GM18858 (cell line): ENCODE results near the gene LDLRAD4.
A peak's percentile ranks its signal among the peaks of the same experiment; 100 is the strongest.

Source experiments
- ATAC-seq: cut with Tn5 transposase; IDR thresholded peaks from one replicate; pipeline ENCODE4 v1.9.1; 2021; ENCODE audit not compliant: unreplicated experiment

Gene LDLRAD4

DNA sequence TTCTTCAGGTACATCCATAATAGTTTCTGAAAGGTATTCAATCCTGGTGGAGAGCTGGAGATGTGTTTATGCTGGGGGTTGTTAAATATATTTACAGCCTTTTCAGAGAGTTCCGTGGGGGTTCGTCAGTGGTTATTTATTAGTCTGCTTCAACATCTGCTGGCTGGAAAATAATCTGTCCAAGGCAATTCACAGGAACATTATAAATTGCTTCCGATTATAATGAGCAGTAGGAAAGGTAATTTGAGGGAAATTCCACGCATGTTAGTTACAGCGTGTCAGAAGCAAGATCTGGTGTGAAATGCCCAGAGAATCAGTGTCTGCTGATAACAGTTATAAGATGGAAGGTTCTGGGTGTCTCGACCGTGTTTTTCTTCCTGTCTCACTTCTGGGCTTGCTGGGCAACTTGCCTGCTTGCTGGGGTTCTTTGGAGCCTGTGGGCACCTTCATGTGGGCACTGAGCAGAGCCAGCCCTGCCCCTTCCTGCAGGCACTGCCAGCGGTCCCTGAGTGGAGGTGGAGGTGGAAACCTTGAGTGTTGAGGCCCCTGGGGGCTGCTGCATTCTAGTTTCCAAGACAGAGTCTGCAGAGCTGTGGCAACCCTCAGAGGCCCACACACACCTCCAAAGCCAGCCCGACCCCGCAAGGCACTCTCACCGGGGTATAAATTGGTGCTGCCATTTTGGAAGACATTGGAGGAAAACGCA, 322.1 kb downstream of the LDLRAD4 start:
- ATAC-seq: no peak

DNA sequence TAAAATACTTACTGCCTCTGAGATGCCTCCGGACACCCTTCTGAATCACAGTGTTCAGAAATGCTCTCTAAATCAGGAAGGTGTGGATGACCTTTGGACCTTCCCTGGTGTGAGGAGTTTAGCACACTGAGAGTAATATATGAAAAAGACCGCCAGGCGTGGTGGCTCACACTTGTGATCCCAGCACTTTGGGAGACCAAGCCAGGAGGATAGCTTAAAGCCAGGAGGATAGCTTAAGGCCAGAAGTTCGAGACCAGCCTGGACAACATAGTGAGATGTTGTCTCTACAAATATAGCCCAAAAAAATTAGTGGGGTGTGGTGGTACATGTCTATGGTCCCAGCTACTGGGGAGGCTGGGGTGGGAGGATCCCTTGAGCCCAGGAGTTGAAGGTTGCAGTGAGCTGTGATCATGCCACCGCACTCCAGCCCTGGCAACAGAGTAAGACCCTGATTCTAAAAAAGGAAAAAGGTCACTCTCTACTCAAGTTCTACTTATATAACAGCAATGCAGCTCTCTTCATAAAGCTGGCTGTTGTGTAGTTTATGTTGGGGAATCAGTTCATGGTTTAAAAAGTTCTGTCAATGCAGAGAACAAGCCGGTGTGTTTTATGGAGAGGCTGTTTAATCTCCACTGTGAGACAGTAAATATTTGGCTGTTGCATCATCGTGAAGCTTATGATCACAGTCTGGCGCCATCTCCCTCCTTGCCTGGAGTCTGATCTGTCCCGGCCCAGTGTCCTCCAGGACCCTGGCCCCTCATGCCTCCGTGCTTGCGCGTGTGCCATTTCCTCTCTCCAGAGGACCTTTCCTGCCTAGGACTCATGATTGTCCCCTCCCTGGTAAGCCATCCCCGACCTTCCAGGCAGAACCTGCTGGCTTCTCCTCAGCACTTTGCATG, 323.3 kb downstream of the LDLRAD4 start:
- no peak for ATAC-seq

DNA sequence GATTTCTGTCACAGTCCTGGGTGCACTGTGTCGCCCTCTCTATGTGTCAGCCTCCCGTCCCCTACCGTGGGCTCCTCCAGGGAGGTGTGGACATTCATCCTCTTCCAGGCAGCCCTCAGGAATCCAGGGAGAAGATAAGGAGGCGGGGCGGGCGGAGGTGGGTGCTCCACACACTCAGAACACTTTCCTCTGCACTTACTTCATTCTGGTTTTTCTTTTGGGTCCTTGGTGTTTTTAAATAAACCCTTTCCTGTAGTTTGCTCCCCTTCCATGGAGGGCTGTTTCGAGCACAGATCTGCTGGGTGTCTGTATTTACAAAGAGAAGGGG, 323.9 kb downstream of the LDLRAD4 start:
- ATAC-seq: no peak

DNA sequence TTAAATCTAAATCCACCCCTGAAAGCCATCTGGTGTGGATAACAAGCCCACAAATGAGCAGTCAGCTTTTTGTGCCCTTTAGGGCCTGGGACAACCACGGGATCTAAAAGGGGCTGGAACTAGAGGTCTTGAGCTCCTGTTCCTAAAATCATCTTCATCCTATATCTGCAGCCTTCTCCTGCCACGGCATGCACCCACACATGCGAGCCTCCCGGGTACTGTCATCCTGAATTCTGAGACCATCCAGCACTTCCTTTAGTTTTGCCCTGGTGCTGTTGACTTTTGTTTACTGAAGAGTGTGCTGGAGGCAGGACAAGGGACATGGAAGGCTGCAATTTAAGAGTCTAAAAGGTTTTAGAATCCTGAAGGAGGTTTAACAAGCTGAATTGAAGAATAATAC, 324.6 kb downstream of the LDLRAD4 start:
- ATAC-seq: no peak

DNA sequence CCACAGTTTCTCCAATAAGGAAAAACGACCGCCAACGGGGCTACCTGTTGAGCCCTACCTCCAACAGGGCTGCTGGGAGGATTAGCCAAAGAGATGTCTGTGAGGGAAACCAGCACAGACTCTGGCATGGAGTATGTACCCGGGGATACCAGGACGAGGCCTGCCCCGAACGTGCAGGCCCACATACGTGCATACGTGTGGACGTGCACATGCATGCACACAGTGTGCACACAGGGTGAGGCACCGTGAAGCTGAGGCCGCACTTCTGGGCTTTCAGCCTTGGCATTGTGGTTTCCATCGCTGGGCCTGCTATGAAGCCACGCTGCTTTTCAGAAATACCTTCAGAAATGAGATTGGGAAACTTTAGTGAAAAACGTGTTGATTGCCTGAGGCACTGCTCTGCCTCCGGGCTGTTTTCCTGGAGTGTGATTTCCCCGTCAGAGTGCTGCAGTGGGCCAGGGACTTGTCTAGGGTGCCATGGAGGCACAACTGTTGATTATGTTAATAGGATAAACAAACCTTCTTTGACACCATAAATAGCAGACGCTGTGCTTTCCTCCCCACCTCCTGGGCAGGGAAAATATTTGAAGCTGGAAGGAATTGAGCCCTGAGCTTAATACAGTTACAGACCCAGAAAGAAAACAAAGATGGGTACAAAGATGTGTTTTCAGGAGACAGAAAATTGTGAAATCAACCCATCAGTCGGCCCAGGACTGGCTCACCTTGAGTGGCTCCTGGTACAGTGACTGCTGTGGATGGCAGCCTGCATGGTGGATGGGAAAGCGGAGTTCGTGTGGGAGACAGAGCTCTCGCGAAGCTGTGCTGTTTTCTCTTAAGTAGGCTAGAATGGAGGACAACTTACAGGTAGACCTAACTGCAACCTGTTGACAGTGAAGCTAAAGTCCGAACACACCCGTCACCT, 325.5 kb downstream of the LDLRAD4 start:
- ATAC-seq: no peak

DNA sequence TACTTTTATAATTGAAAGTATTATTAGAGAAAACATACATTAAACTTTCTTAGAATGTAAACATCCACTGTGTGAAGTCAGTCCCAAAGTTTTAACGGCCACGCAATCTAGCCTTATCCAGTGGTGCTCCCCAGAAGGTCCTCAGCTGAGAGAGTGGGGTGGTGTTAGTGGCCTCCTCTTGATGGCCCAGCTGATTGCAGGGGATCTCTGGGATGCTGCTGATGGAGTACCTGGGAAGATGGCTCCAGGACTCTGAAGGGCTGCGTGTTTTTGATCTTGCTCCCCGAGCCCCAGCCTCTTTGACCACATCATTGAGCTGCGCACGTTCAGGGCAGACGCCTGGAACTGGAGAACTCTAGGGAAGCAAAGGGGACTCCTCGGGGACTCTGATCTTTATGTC, 326.4 kb downstream of the LDLRAD4 start:
- no peak for ATAC-seq

DNA sequence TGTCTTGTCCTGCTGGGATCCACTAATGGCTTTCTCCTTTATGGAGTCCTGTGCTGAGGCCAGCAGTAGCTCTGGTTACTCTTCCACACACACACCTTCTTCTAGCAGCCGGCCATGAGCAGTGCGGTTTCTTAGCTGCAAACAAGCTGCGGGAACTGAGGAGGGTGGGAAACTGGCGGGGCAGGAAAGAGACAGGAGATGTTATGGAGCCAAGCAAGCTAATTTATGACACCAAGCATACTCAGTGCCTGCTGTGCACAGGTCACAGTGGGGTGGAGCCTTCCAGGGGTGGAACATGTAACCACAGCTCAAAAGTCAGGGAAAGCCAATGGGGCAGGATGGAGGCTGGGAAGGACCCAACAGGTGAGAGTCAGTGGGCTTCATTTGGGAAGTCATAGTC, 327.0 kb downstream of the LDLRAD4 start:
- no peak for ATAC-seq

DNA sequence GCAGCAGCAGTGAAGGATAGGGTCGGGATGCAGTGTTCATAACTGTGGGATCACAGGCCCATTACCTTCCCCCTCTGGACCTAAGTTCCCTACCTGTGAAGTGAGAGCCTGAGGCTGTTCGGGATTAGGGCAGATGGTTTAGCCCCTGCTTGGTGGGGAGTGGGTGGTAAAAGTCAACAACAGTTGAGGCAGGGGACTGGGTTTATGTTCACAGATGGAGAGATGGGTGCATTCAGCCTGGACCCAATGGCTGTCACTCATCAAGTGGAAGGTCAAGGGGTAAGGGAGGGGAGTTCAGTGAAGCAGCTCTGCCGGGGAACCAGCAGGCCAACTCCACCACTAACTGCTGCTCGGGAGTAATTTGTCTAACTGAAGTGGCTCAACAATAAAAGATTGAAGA, 327.4 kb downstream of the LDLRAD4 start:
- no peak for ATAC-seq

DNA sequence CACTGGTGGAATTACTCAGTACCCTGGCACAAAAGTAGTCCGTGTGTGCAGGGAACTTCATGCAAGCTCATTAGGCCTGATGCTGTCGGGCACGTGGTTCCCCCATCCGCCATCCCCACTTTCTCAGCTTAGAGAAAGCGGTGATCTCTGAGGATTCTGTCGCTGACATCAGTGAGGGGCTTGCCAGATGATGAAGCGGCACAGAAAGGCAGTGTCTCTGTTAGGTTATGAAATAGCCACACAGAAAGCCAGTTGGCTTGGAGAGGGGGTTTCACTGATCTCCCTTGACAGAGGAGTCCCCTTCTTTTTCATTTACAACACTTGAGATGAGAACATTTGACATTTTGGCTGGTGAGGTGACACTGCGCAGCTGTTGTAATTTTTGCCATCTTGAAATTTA, 328.1 kb downstream of the LDLRAD4 start:
- ATAC-seq: no peak

DNA sequence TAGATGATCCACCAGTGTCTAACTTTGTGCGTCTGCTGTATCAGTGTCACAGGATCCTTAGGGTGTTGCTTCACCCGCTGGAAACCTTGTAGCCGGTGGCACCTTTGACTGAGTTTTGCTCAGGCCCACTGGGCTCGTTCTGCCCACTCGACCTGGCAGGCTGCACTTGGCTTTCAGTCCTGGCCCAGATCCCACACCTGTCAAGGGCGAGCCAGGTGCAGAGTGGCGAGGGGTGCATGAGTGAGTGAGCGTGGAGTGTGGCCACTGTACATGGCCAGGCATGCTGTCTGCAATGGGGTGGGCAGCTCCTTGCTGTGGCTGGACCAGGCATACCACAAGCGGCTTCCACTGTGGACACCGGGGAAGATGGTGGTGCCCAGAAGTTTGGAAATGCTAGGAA, 328.8 kb downstream of the LDLRAD4 start:
- no peak for ATAC-seq

DNA sequence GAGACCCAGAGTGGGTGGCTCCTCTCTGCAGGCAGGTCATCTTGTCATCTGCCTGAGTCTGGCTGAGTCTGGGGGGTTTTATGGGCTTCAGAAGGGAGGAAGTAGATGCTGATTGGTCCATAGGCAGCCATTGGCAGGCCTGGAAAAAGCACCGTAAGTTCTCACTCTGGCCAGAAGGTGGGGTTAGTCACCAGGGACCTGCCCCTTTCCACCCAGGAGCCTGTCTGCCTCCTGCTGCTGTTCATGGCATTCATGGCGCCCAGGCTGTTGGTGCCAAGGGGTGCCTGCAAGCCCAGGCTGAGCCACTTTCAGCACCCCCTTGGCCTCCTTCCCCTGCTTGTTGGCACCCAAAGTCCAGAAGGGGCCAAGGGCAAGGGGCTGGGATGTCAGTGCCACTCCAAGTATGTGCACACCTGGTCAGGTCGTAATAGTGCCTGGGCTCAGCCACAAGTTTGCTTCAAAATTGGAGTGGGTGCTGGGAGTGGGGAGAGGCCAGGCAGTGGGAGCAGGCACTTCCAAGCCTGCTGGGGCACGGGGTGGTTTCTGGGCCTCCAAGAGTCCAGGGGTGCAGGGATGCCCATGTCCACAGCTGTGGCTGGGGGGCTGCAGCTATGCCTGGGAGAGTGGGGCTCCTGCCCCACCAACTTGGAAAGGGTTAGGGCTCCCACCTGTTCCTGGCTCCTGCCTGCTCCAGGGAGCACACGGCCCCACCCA, 329.7 kb downstream of the LDLRAD4 start:
- ATAC-seq: no peak

DNA sequence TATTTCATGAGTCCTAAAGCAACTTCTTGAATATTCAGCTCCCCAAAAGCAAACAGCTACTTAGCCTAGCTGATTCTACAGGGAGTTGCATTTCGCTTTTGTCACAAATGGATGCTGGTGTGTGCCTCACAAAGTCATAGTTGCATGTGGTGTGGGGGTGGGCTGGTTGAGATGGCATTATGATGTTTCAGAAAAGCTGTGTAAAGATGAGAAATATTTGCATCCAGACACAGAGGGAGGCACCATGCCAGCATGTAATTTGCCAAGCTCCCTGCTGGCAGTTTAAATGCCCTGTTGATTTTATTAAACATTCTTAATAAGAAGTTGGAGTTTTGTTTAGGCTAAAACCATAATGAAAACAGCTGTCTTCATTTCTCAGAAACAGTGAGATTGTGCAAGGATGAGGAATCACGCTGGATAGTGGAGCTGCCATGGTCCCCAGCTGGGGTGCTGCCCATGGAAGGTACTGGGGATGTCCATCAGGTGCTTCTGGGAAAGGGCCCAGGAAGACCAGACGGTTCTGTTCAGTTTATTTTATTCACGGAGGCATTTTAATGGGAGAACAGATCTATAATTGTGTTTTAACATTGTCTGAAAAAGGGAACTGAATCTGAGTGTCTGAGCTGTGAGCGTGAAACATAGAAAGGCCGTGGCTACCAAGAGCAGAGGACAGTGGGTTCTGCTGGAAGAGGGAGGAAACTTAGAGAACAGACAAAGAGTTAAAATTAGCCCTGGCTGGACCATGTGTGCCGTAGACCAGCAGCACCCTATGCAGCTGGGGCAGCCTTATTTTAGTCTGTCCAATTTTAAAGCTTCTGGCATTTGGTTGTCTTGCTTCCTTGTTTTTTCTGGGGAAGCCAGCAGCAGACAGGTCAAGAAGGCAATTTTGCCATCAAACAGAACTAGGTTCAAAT, 330.7 kb downstream of the LDLRAD4 start:
- ATAC-seq: peak; percentile 79

DNA sequence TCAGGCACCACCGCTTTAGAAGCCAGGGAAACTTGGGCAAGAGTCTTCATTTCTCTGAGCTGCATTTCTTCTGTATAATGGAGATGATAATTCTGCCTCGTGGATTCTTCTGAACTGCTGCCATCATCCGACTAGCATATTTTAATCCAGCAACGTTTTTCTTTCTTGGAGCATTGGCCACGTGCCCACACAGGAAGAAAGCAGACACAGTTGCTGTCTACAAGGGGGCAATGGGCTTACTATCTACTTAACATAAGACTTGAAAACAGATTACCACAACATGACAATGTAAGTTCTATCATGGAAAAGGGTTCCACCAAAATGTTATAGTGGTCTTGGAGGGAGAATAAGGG, 331.3 kb downstream of the LDLRAD4 start:
- no peak for ATAC-seq

DNA sequence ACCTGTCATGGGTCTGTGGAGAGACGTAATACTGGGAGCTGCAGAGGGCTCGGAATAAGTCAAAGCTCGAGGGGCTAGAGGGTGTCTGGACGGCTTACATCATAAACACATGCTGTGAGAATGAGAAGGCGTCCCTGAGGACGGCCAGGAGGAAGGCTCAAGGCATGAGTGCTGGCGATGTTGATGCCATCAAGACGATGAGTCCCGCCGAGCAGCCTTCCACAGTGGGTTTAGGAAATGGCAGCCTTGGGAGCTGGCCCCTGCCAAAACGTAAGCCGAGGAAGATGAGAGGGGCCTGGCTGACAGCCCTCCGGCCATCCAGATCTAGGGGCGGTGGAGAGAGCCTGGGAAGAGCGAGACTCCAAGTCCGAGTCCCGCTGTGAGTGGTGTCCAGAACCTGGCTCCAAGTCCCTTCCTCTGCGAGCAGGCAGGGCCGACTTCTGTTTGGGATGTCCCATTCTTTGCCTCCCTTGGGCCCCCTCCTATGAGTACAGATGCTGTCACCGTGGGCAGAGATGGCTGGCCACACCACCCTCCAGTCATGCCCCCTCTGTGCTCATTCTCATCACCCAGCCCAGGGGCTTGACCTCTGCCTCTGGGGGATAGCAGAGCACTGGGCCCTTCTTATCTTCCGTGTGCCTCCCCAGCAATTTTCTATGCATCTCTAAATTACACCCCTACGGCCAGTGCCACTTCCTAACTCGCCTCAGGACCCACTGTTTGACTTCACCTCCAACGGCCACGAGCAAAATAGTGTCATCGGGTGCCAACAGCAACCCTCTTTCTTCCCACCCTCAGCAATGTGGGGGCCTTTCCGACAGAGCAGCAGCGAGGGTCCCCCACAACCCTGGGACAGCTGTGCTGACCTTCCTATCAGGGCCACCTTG, 332.1 kb downstream of the LDLRAD4 start:
- no peak for ATAC-seq

DNA sequence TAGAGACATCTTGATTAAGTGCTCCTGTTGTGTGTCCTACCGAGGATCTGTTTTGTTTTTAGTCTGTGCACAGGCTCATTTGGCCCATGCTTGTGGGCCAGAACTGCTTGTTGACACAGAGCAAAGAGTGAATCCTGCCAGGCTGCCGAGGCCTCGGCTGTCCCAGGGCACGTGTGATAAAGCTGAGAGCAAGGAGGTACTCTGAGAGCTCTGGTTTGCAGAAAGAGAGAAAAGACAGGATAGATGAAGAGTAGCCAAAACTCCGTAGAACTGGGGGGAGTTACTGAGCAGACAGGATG, 332.7 kb downstream of the LDLRAD4 start:
- no peak for ATAC-seq

DNA sequence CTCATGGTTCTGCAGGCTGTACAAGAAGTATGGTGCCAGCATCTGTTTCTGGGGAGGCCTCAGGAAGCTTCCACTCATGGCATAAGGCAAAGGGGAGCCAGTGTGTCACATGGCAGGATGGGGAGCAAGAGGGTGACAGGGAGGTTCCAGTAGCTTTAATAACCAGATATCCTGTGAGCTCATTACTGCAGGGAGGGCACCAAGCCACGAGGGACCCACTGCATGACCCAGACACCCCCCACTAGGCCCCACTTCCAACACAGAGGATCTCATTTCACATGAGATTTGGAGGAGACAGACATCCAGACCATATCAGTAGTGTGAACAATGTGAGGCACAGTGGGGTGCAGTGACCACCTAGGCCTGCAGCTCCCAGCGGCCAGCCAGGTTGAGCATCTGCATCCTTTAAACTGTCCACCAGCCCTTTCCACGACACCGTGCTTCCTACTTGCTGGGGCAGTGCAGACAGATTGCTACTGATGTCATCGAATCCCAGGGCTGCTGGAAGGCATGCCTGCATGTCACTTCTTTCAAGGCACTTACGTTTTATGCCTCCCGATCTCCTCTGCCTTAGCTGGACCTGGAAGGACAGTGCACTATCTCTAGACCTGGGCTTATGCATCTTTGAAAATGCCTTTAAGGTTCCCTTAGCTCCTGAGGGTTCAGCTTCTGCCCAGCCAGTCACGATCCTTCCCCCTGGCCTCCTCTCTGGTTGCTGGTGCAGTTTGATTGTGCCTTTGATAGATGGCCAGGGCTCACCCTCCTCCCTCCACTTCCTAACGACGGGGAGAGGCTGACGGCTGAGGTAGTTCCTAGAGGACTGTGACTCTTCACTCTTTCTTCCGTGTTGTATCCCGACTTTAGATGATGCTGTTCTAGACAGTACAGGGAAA, 333.5 kb downstream of the LDLRAD4 start:
- no peak for ATAC-seq

DNA sequence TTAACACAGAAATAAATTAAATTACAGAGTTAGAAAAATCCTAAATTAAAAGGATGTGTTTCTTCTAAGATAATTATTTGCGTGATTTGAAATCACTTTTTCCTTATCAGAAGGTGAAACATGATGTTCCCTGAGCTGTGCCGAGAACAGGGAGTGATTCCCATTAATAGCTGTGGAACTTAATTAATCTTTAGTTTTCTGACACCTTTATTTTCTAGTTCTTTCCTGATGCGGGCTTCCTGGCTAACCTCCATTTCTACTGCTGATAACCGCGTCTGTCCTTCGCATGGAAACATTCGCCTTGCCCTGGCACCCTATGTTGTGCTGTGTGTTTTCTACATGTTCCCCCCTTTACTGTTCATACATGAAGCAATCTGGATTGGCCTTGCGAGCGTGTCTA, 334.9 kb downstream of the LDLRAD4 start:
- no peak for ATAC-seq

DNA sequence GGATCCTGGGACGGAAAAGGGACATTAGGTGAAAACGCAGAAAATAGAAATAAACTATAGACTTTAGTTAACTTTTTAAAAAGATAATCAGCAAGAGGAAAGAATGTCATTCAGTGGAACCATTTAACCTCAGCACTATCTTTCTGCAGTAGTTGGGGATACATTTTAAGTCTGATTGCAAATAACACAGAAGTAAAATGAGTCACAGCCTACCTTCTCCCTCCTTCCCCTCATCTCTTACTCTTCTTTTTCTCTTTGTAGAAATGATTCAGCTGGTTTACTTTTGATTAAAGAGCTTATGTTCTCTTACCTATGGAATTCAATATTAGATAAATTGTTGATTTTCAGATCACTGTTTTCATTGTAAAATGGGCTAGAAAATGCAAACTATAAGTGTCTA, 336.6 kb downstream of the LDLRAD4 start:
- no peak for ATAC-seq
